Measurements from ENCODE around the gene CALML3. TPM values are rescaled to one million over a fixed set of nuclear protein-coding genes. Genes with fewer than 3 reads are reported as not detected.

CALML3 gene
- total RNA-seq, 1 donor, result not detected

- Histone ChIP-seq H3K4me1 (ENCODE audit: insufficient read depth, low read length) (no peaks in the 10 kb centered on the region), H3K79me2 (ENCODE audit: insufficient read depth, low read length) (no peaks in the 10 kb centered on the region), H3K4me2 (ENCODE audit: insufficient read depth, low read length) (no peak overlapping the region), H3K27ac (ENCODE audit: low read depth, low read length) (no peak overlapping the region), H3K36me3 (ENCODE audit: insufficient read depth, low read length) (no peaks in the 10 kb centered on the region), H3K27me3 (ENCODE audit: insufficient read depth, low read length) (no peaks in the 10 kb centered on the region), H3K9me3 (ENCODE audit: low read depth, low read length) (no peaks in the 10 kb centered on the region), H4K20me1 (ENCODE audit: insufficient read depth, low read length) (no peaks in the 10 kb centered on the region), H2AFZ (ENCODE audit: low read length) (no peak overlapping the region), H3K4me3 (ENCODE audit: insufficient read depth, low read length) (no peak overlapping the region)
- TF ChIP-seq CTCF (IDR thresholded peaks at IDR 0.05; ENCODE audit: extremely low read depth, low read depth, low read length), result no peak
- no peak for DNase-seq (ENCODE audit: insufficient read length, low spot score, missing footprints)
These were observed 1.7 kb upstream of the CALML3 start for GRCh38 chr10:5522913-5523560.

- Histone ChIP-seq H3K79me2 (ENCODE audit: insufficient read depth, low read length) (no peaks in the 10 kb centered on the region), H3K4me1 (ENCODE audit: insufficient read depth, low read length) (no peaks in the 10 kb centered on the region), H3K4me2 (ENCODE audit: insufficient read depth, low read length) (no peak overlapping the region), H3K9me3 (ENCODE audit: low read depth, low read length) (no peaks in the 10 kb centered on the region), H3K27ac (ENCODE audit: low read depth, low read length) (no peak overlapping the region), H3K4me3 (ENCODE audit: insufficient read depth, low read length) (no peak overlapping the region), H3K27me3 (ENCODE audit: insufficient read depth, low read length) (no peaks in the 10 kb centered on the region), H2AFZ (ENCODE audit: low read length) (no peak overlapping the region), H4K20me1 (ENCODE audit: insufficient read depth, low read length) (no peaks in the 10 kb centered on the region), H3K36me3 (ENCODE audit: insufficient read depth, low read length) (no peaks in the 10 kb centered on the region)
- no peak for TF ChIP-seq CTCF (IDR thresholded peaks at IDR 0.05; ENCODE audit: extremely low read depth, low read depth, low read length)
- DNase-seq (ENCODE audit: insufficient read length, low spot score, missing footprints), result no peak
These were observed 776 bp upstream of the CALML3 start for GRCh38 chr10:5523796-5524574.

- Histone ChIP-seq H3K36me3 (ENCODE audit: insufficient read depth, low read length) (no peaks in the 10 kb centered on the region), H2AFZ (ENCODE audit: low read length) (no peak overlapping the region), H3K4me1 (ENCODE audit: insufficient read depth, low read length) (no peaks in the 10 kb centered on the region), H3K27me3 (ENCODE audit: insufficient read depth, low read length) (no peaks in the 10 kb centered on the region), H3K79me2 (ENCODE audit: insufficient read depth, low read length) (no peaks in the 10 kb centered on the region), H3K4me2 (ENCODE audit: insufficient read depth, low read length) (no peak overlapping the region), H3K9me3 (ENCODE audit: low read depth, low read length) (no peaks in the 10 kb centered on the region), H4K20me1 (ENCODE audit: insufficient read depth, low read length) (no peaks in the 10 kb centered on the region), H3K4me3 (ENCODE audit: insufficient read depth, low read length) (no peak overlapping the region), H3K27ac (ENCODE audit: low read depth, low read length) (no peak overlapping the region)
- no peak for TF ChIP-seq CTCF (IDR thresholded peaks at IDR 0.05; ENCODE audit: extremely low read depth, low read depth, low read length)
- DNase-seq (ENCODE audit: insufficient read length, low spot score, missing footprints), result peak; percentile 70
These were observed 990 bp downstream of the CALML3 start for GRCh38 chr10:5525561-5526341.

All from osteoblast (primary cell).